HepG2 (cell line): Measurements from ENCODE around the gene CAMK1G. TPM values are rescaled to one million over a fixed set of nuclear protein-coding genes. Genes with fewer than 3 reads are reported as not detected.

Experiments used
- ATAC-seq: fragments of 200-7000 bp; cut with Tn5 transposase; 3 replicates; pipeline ENCODE4 v1.9.1; 2020; ENCODE audit warnings: mild to moderate bottlenecking, moderate library complexity
- BruUV-seq: library from RNA; stranded (reverse); fragments of 400-500 nt; replicated peaks from 2 replicates; lab custom pipeline; 2021; lab: Mats Ljungman, UMichigan
- CTCF ChIA-PET: fragments of 300-600 bp; formaldehyde crosslinking; extraction: SDS; loops from one replicate; lab custom pipeline; 2021; ENCODE audit warnings: low total read pairs, inconsistent platforms, low intra/inter-chr PET ratio; lab: Yijun Ruan, JAX
- POLR2A ChIA-PET: fragments of 350-600 bp; sonication (Branson Sonifier 250); formaldehyde crosslinking; loops from one replicate; lab custom pipeline; 2020; ENCODE audit warnings: antibody characterized with exemption, inconsistent platforms; lab: Yijun Ruan, JAX
- DNase-seq: peaks from one replicate; pipeline ENCODE4 v3.0.0-alpha.2; 2015; ENCODE audit warnings: low spot score
- FAIRE-seq: peaks from 3 replicates; lab custom pipeline; 2011; peaks lifted over from hg19 to GRCh38; lab: Jason Lieb, UNC
- H2AFZ ChIP-seq: one replicate; pipeline ENCODE4 v1.6.1; 2011; ENCODE audit warnings: low read length, inconsistent platforms
- H3K27ac ChIP-seq: fragments of 300-600 bp; 3 replicates; pipeline ENCODE4 v1.8.0; 2011; ENCODE audit warnings: mixed run types, mild to moderate bottlenecking, mixed read lengths, low read length, inconsistent platforms; ENCODE audit not compliant: insufficient read depth; ENCODE audit errors: extremely low read length
- H3K27me3 ChIP-seq, 2 experiments: fragments of 200-600 bp in 1 of 2; 2 replicates in 1 of 2; 3 replicates in 1 of 2; pipeline versions ENCODE4 v1.6.0 to v1.8.0; 2011; ENCODE audit warnings: low read length in 2 of 2, mild to moderate bottlenecking in 2 of 2, moderate library complexity in 2 of 2, inconsistent platforms in 1 of 2; ENCODE audit not compliant: insufficient read depth in 2 of 2, control insufficient read depth in 1 of 2
- H3K36me3 ChIP-seq, 2 experiments: fragments of 200-600 bp in 1 of 2; replicated peaks in 1 of 2; 2 replicates in 1 of 2; 3 replicates in 1 of 2; pipeline versions ENCODE4 v1.5.1 to v1.8.0; 2011; ENCODE audit warnings: low read length in 2 of 2, inconsistent platforms in 1 of 2; ENCODE audit not compliant: insufficient read depth in 2 of 2, control insufficient read depth in 1 of 2
- H3K4me1 ChIP-seq: 2 replicates; pipeline ENCODE4 v1.5.1; 2012; ENCODE audit warnings: low read length, inconsistent platforms; ENCODE audit not compliant: insufficient read depth
- H3K4me2 ChIP-seq: 2 replicates; pipeline ENCODE4 v1.6.0; 2011; ENCODE audit warnings: low read depth, low read length, inconsistent platforms
- H3K4me3 ChIP-seq, 3 experiments: fragments of 200-600 bp in 1 of 3; sonication (generic), shearing (Covaris generic) in 1 of 3; replicated peaks in 1 of 3; 2 replicates each; pipeline ENCODE4 v1.5.1; 2011 to 2016; ENCODE audit warnings: low read length in 3 of 3, inconsistent platforms in 2 of 3, low read depth in 2 of 3, mild to moderate bottlenecking in 2 of 3, control low read depth in 1 of 3, mixed read lengths in 1 of 3; ENCODE audit not compliant: insufficient read depth in 1 of 3
- H3K79me2 ChIP-seq: one replicate; pipeline ENCODE4 v1.6.1; 2011; ENCODE audit warnings: low read length, inconsistent platforms; ENCODE audit not compliant: insufficient read depth
- H3K9ac ChIP-seq: 2 replicates; pipeline ENCODE4 v1.6.0; 2011; ENCODE audit warnings: mild to moderate bottlenecking, low read depth, low read length, inconsistent platforms; ENCODE audit not compliant: insufficient read depth
- H3K9me3 ChIP-seq: 2 replicates; pipeline ENCODE4 v1.5.1; 2012; ENCODE audit warnings: mild to moderate bottlenecking, low read length
- H4K20me1 ChIP-seq: 2 replicates; pipeline ENCODE4 v1.6.0; 2011; ENCODE audit warnings: inconsistent platforms, mild to moderate bottlenecking, low read length, moderate library complexity; ENCODE audit not compliant: insufficient read depth
- ATF7 ChIP-seq, 2 experiments: fragments of 450-650 bp in 1 of 2; sonication (generic) in 1 of 2; formaldehyde crosslinking in 1 of 2; IDR thresholded peaks; 2 replicates each; pipeline versions ENCODE4 v1.4.0 to v1.6.1; 2016 to 2020; ENCODE audit warnings: antibody characterized with exemption in 1 of 2, mild to moderate bottlenecking in 1 of 2, missing genetic modification reagents in 1 of 2
- CTCF ChIP-seq: sonication (generic); formaldehyde crosslinking; IDR thresholded peaks from 2 replicates; pipeline ENCODE4 v1.5.0; 2020; ENCODE audit warnings: mild to moderate bottlenecking, missing genetic modification reagents, moderate library complexity
- MBNL3 ChIP-seq: fragments of 250-450 bp; sonication (Bioruptor Pico); conservative IDR thresholded peaks from 2 replicates; pipeline ENCODE4 v1.8.0; 2022; ENCODE audit warnings: mild to moderate bottlenecking, inconsistent platforms
- ZNF143 ChIP-seq: sonication (generic); formaldehyde crosslinking; IDR thresholded peaks from 2 replicates; pipeline ENCODE4 v1.4.0; 2020; ENCODE audit warnings: missing genetic modification reagents
- WGBS: methylation state at CpG from one replicate; pipeline ENCODE4 v1.1.6; 2017; ENCODE audit warnings: low lambda C conversion rate; 5-methylcytosine and 5-hydroxymethylcytosine counted together
- in situ Hi-C: cut with HindIII; loops from 2 replicates; pipeline ENCODE4 v1.10.0; 2017; ENCODE audit warnings: low pct_unique_long_range_greater_than_20kb; ENCODE audit not compliant: extremely low pct_ligation_motif_present
- intact Hi-C: fragments of 100-400 bp; cut with micrococcal nuclease; formaldehyde crosslinking; loops from one replicate; pipeline ENCODE4 v1.10.0; 2022; ENCODE audit not compliant: unreplicated experiment
- polyA plus RNA-seq, 8 experiments: library from polyadenylated mRNA; depleted of rRNA in 3 of 8; stranded (reverse) in 7 of 8; unstranded in 1 of 8; fragments of >200 nt; fragmentation: Illumina TruSeq in 4 of 8; extraction: Trizol in 4 of 8; gene quantifications; 2 replicates each; pipeline versions ENCODE4 v1.2.1 to v1.2.3, GENCODE V29; 2011 to 2016; ENCODE audit warnings: low read depth in 4 of 8, missing spikeins in 1 of 8, mixed read lengths in 1 of 8; ENCODE audit not compliant: insufficient read depth in 1 of 8
- total RNA-seq, 5 experiments: library from RNA; depleted of rRNA; stranded (reverse); fragments of >200 nt; fragmentation: Illumina TruSeq; extraction: Trizol; gene quantifications; 2 replicates each; pipeline ENCODE4 v1.2.3, GENCODE V29; 2016; ENCODE audit warnings: low read depth in 1 of 5
- TF ChIP-seq, protein P1 (sequence below): sonication (generic); formaldehyde crosslinking; IDR thresholded peaks from 2 replicates; pipeline ENCODE4 v1.4.0; 2020; ENCODE audit warnings: missing genetic modification reagents, low read depth, mild to moderate bottlenecking, borderline replicate concordance

Gene CAMK1G
- total and polyA plus RNA-seq, 2 of the 13 experiments (the other 11 are each of a cell fraction or from before 2014, with no cell fraction given) = not detected

DNA sequence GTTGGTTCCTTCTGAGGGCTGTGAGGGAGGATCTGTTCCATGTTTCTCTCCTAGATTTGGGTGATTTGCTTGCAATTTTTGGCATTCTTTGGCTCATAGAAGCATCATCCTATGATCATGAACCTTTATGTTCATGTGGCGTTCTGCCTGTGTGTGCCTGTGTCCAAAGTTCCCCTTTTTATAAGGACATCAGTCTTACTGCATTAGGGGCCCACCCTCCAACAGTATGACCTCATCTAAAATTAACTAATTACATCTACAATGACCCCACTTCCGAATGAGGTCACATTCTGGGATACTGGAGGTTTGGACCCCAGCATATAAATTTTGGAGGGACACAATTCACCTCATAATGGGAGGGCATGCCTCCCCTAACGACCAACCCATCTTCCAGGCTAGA is 12.8 kb upstream of the CAMK1G start:
- CTCF ChIA-PET = interaction anchor here (2.2 kb wide), 1 partner anchor 122 kb away, joined by 13 read pairs; no protein-coding TSS in a partner anchor
- H3K4me3 ChIP-seq = no peak overlapping the region
- H3K36me3 ChIP-seq = no peaks in the 10 kb centered on the region
- no peaks in the 10 kb centered on the region for H3K79me2 ChIP-seq
- no peak for FAIRE-seq
- no peak for ATAC-seq
- no peaks in the 10 kb centered on the region for H3K4me1 ChIP-seq
- TF ChIP-seq MBNL3 (CRISPR knock-in tag) (no peak), CTCF (CRISPR knock-in tag) (no peak), ZNF143 (CRISPR knock-in tag) (no peak), ATF7 (IDR thresholded peaks at IDR 0.05) (peak; percentile 61), ATF7 (CRISPR knock-in tag; IDR thresholded peaks at IDR 0.05) (no peak)
- TF ChIP-seq, protein P1, sequence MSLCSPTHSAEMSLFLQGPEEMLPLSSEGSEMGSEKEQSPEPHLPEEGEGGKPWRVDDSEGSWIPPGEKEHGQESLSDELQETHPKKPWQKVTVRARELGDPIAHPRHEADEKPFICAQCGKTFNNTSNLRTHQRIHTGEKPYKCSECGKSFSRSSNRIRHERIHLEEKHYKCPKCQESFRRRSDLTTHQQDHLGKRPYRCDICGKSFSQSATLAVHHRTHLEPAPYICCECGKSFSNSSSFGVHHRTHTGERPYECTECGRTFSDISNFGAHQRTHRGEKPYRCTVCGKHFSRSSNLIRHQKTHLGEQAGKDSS (CRISPR knock-in tag) = no peak
- no peak overlapping the region for H3K27ac ChIP-seq
- no peak overlapping the region for H2AFZ ChIP-seq
- DNase-seq = no peak
- WGBS = 5% methylated on average over 3 of the region's 3 CpGs
- no peak overlapping the region for H3K9ac ChIP-seq
- intact Hi-C loops = no loop called here
- no peaks in the 10 kb centered on the region for H3K9me3 ChIP-seq
- H3K4me2 ChIP-seq = no peak overlapping the region
- no TSS peak for BruUV-seq
- in situ Hi-C loops = no loop called here
- POLR2A ChIA-PET = no interaction called here
- no peaks in the 10 kb centered on the region for H4K20me1 ChIP-seq
- no peaks in the 10 kb centered on the region for H3K27me3 ChIP-seq
